ENCODE results near the gene TTLL12.
"Not testable (repeated sequence)": the region's sequence is repeated elsewhere in the genome, so short reads cannot be mapped to it uniquely, and the experiment has no call there.

Gene TTLL12

GRCh38 chr22:43154887-43155536, 31.9 kb downstream of the TTLL12 start:
- DNase-seq (ENCODE audit: low spot score) = no peak

- DNase-seq (ENCODE audit: low spot score) = no peak
These were observed 33.0 kb downstream of the TTLL12 start for GRCh38 chr22:43153899-43154298.

- DNase-seq (ENCODE audit: low spot score) = peak; percentile 69
These were observed 34.4 kb downstream of the TTLL12 start for GRCh38 chr22:43152357-43153071.

GRCh38 chr22:43152003-43152356, 35.0 kb downstream of the TTLL12 start:
- DNase-seq (ENCODE audit: low spot score) = no peak

DNA sequence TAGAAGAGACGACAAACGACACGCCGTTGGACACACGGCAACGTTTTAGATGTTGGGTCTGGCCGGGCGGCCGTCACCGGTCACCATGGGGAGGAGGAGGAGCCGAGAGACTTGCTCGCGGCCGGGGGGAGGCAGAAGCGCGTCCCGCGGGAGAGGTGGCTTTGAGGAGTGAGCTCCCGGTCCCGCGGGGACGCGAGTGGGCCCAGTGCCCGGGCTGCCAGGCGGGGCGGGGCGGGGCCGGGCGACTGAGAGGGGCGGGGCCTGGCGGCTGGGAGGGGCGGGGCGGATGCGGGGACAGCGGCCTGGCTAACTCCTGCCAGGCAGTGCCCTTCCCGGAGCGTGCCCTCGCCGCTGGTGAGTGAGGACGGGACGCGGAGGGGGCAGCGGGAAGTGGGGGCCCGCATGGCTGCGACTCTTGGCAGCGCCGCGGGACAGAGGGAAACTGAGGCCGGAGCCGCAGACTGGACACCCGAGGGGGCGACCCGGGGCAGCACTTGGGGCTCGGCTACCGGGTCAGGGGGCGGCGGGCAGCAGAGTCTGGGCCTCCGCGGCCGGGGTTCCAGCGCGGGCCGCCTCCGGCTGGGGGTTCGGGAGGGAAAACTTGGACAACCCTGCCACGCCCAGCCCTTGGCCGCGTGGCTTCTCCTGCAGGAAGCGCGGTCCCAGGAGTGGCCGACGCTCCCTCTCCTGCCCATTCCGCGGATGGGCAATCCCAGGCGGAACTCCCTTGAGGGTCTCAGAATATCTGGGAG, 35.5 kb downstream of the TTLL12 start, which contains the start of gene TSPO:
Gene TSPO (plus strand): TSS at position 309 of the 752 bp plus-strand sequence. CDS start 7,680 bp downstream, outside the sequence.
- DNase-seq (ENCODE audit: low spot score) = peak; percentile 76

DNA sequence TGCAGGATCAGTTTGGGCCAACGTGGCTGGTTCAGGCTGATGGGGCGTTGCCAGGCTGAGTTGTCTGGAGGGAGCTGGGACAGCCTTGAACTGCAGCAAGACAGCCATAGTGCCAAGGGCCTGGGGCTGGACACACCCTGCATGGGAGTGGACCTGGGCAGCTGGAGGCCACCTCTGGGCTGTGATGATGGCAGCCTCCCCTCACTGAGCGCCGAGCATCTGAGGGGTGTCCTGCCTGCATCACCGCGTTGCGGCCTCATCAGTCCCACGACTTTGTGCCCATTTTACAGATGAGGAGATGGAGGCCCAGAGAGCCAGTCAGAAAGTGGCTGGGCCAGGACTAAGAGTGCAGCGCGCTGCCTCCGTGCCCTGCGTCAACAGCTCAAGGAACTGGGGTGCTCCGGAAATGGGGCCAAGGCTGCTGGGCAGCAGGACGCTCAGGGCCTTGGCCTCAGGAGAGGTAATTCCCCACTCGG, 36.2 kb downstream of the TTLL12 start:
- no peak for DNase-seq (ENCODE audit: low spot score)

GRCh38 chr22:43148581-43148980, 38.4 kb downstream of the TTLL12 start:
- DNase-seq (ENCODE audit: low spot score) = no peak

DNA sequence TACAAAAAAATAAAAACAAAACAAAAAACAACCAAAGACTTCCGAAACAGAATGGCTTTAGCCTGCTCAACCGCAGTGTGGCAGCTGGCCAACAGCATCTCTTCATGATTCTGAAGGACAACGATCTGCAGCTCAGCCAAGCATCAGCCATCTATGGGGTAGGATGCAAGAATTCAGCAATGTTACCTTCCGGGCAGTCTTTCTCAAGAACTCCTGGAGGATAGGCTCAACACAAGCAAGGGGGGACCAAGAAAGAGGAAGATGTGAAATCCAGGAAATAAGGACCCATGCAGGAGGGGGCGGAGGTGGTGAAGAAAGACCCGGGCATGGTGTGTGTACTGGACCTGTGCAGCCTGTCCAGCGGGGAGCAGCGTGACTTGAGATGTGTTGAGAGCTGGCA, 39.1 kb downstream of the TTLL12 start:
- DNase-seq (ENCODE audit: low spot score) = no peak

DNA sequence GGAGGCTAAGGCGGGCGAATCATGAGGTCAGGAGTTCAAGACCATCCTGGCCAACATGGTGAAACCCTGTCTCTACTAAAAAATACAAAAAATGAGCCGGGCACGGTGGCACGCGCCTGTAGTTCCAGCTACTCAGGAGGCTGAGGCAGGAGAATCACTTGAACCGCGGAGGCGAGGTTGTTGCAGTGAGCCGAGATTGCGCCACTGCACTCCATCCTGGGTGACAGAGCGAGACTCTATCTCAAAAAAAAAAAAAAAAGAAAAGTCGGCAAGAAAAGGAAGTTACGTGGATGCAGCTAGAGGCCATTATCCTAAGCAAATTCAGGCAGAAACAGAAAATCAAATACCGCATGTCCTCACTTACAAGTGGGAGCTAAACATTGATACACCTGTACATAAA, 40.6 kb downstream of the TTLL12 start:
- not testable (repeated sequence) for DNase-seq (ENCODE audit: low spot score)

DNA sequence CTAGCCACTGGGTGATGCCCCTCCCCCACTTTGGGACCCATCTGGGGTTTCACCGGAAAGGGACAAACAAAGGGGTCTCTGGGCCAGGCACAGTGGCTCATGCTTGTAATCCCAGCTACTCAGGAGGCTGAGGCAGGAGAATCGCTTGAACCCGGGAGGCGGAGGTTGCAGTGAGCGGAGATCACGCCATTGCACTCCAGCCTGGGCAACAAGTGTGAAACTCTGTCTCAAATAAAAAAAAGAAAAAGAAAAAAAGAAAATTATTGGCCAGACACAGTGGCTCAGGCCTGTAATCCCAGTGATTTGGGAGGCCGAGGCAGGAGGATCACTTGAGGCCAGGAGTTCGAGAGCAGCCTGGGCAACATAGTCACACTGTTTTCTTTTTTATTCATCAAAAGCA, 41.6 kb downstream of the TTLL12 start:
- DNase-seq (ENCODE audit: low spot score) = not testable (repeated sequence)

- DNase-seq (ENCODE audit: low spot score) = no peak
These were observed 42.0 kb downstream of the TTLL12 start for GRCh38 chr22:43144949-43145348.

GRCh38 chr22:43142880-43143562, 43.9 kb downstream of the TTLL12 start, which contains the start of gene MCAT:
Gene MCAT (minus strand): TSS chr22:43143398. CDS start chr22:43143348, 50 bp downstream.
- peak; percentile 85 for DNase-seq (ENCODE audit: low spot score)

GRCh38 chr22:43136801-43137200, 50.1 kb downstream of the TTLL12 start:
- no peak for DNase-seq (ENCODE audit: low spot score)

DNA sequence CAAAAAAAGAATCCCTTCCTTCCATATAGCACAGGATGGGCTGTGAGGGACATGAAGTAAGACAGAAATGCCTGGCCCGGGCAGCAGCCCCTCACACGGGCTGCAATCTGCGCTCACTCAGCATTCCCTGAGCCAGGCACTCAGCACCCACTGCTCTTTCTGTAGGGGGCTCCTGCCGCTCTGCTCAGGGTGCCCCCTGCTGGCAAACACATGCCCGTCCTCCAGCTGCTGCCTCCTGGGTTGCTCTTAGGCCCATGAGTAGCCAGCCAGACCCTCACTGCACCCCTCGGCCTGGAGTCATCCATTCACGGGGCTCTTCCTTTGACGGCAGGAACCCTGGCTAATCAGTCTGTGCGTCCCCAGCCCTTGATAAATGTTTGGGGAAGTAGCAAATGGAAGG, 50.7 kb downstream of the TTLL12 start:
- DNase-seq (ENCODE audit: low spot score) = peak; percentile 63

GRCh38 chr22:43135565-43135964, 51.4 kb downstream of the TTLL12 start:
- no peak for DNase-seq (ENCODE audit: low spot score)

DNA sequence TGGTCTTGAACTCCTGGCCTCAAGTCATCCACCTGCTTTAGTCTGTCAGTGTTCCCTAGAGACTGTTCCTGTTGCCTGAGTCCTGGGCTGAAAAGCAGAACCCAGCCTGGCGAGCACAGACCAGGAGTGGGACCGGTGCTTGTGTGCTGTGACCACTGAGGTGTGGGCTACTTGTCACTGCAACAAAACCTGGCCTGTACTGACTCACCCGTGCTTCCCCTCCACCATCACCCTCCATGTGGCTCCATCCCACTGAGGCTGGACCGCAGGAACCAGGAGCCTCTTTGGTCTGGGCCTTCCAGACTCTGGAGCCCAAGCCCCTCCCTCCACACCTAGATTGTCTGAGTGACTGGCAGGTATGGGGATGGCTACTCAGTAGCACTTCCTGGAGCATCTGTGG, 52.4 kb downstream of the TTLL12 start:
- DNase-seq (ENCODE audit: low spot score) = no peak

- no peak for DNase-seq (ENCODE audit: low spot score)
These were observed 53.5 kb downstream of the TTLL12 start for GRCh38 chr22:43133401-43133800.

DNA sequence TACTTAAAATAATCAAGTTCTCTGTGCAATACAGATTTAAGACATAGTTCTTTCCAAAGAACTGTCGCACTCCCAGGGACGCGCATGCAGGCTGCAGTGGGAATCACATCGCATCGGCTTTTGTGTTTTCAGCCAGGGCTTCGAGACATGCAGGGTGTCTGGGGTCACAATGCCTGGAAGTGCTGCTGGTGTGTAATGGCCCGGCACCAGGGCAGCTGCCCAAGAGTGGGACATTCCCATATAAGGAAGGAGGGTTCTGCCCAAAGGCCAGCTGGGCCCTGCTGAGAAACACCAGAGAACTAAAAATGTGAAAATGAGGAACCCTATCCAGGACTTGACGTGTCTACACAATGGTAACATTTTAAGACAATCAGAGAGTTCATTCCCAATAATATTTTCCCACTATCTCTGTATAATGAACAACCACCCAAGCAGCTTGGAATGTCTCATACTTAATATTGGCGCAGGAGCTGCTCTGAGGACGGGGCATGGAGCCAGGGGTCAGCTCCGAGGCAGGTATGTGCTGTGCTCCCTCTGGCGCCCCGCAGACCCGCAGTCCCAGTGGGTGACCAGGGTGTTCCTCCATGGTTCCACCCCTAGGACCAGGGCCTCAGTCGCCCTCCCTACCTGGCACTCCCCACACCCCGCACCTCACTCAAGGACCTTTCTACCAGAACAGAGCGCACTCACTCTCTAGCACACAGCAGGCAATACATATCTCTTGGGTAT, 55.0 kb downstream of the TTLL12 start:
- DNase-seq (ENCODE audit: low spot score) = no peak

DNA sequence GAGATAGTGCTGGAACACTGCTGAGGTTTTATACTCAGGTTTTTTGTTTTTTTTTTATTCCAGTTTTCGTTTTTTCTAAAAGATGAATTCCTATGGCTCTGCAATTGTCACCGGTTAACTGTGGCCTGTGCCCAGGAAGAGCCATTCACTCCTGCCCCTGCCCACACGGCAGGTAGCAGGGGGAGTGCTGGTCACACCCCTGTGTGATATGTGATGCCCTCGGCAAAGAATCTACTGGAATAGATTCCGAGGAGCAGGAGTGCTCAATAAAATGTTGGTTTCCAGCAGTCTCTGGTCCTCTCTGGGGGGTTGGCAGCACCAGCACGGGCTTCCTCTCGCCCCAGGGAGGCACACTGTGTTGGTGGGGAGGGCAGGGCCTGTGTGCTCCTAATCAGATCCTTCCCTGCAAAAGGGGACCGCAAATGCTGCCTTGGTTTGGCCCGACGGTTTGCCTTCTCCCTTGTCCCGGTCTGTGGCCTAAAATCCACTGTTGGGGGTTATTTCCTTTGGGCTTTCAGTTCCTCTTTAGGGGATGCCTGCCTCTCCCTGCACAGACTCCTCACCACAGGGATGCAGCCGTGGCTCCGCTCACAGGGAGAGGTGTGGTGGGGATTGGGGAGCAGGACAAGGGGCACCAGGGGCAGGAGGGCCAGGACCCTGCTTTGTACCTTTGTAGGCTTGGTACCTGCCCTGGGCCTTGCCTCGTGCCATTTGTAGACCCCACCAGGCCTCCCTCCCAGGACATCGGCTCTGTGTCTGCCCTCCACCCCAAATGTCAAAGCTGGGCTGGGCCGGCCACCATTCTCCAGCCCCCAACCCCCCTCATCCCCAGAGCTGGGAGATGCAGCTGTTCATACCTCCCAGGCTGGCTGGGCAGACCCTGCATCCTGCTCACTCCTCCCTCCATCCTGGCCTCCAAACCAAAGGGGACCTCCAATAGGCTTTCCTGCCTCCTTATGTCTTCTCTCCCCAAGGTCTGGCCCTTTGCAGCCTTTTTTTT, 57.2 kb downstream of the TTLL12 start:
- no peak for DNase-seq (ENCODE audit: low spot score)

DNA sequence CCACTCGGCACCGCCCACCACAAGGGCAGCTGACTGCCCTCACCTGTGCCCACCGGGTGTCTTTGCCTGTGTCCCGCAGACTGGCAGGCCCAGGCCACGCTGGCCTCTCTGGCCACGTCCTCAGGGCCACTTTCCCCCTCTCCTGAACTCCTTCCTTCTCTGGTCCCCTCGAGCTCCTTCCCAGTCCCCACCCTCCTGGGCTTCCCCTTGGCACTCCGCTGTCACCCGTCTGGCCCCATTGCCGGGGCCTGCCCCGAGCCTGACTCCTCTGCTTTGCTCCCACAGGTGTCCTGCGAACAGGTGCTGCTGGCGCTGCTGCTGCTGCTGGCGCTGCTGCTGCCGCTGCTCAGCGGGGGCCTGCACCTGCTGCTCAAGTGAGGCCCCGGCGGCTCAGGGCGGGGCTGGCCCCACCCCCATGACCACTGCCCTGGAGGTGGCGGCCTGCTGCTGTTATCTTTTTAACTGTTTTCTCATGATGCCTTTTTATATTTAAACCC, 58.0 kb downstream of the TTLL12 start:
- DNase-seq (ENCODE audit: low spot score) = no peak

Data from COLO829 (cell line).